Urinary bladder (tissue), 4 donors: ENCODE data around the gene HOOK1. TPM values are rescaled to one million over a fixed set of nuclear protein-coding genes. Genes with fewer than 3 reads are reported as not detected.
"Not testable (repeated sequence)": the region's sequence is repeated elsewhere in the genome, so short reads cannot be mapped to it uniquely, and the experiment has no call there.

Experiments
- DNase-seq: peaks from one replicate; pipeline ENCODE4 v3.0.0-alpha.2; 2015; ENCODE audit errors: extremely low spot score
- H3K27ac ChIP-seq: one replicate; pipeline ENCODE4 v1.5.1; 2013; ENCODE audit warnings: low read depth, mild to moderate bottlenecking, moderate library complexity
- H3K36me3 ChIP-seq: one replicate; pipeline ENCODE4 v1.6.1; 2013; ENCODE audit warnings: mild to moderate bottlenecking, moderate library complexity; ENCODE audit not compliant: insufficient read depth
- H3K4me1 ChIP-seq: one replicate; pipeline ENCODE4 v1.6.1; 2013; ENCODE audit warnings: mild to moderate bottlenecking, moderate library complexity; ENCODE audit not compliant: insufficient read depth
- H3K4me3 ChIP-seq: one replicate; pipeline ENCODE4 v1.5.1; 2013; ENCODE audit warnings: low read depth, low read length
- WGBS: extraction: QIAGEN DNeasy Blood & Tissue Kit; methylation state at CpG from one replicate; pipeline ENCODE4 v1.1.7; 2013; 5-methylcytosine and 5-hydroxymethylcytosine counted together
- polyA plus RNA-seq: library from polyadenylated mRNA; stranded (reverse); fragments of 200-250 nt; gene quantifications from one replicate; pipeline ENCODE4 v1.2.3, GENCODE V29; 2013
- total RNA-seq: library from RNA; depleted of rRNA; stranded (reverse); fragments of >200 nt; gene quantifications from one replicate; pipeline ENCODE4 v1.2.3, GENCODE V29; 2014
- donor health status: healthy with polysubstance abuse.
- donor health status: healthy.

HOOK1 gene
- total and polyA plus RNA-seq, 2 donors, result 0.63 to 8.6 TPM

DNA sequence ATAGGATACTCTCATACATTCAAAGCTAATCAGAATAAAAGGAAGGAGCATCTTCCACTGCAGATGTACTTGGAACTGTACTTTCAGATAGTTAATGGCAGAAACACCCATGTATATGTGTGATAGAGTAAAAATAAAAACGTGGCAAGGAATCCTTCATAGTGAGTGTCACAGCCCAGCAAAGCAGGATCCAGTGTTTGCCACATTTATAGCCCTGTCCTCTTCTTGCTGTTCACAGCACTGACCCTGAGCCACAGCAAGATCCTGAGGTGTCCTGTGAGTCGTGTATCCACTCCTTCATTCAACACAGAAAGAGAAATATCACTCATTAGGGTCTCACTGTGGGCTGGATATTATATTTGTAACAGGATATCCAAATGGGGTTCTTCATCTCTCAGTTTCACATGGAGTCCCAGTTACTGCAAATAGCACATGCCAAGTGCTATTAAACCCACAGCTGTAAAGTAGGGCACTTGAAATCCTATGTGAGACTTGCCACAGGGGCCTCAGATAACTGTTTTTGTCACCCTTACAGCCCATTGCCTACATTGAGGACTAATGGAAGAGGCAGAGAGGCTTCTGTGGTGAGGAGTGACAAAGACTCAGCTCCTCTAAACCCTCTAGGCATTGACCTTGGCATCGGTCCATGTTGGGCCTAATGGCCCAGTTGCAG lies 70.5 kb downstream of the HOOK1 start:
- 61% methylated on average over 3 of the region's 3 CpGs for WGBS
- DNase-seq, result no peak

DNA sequence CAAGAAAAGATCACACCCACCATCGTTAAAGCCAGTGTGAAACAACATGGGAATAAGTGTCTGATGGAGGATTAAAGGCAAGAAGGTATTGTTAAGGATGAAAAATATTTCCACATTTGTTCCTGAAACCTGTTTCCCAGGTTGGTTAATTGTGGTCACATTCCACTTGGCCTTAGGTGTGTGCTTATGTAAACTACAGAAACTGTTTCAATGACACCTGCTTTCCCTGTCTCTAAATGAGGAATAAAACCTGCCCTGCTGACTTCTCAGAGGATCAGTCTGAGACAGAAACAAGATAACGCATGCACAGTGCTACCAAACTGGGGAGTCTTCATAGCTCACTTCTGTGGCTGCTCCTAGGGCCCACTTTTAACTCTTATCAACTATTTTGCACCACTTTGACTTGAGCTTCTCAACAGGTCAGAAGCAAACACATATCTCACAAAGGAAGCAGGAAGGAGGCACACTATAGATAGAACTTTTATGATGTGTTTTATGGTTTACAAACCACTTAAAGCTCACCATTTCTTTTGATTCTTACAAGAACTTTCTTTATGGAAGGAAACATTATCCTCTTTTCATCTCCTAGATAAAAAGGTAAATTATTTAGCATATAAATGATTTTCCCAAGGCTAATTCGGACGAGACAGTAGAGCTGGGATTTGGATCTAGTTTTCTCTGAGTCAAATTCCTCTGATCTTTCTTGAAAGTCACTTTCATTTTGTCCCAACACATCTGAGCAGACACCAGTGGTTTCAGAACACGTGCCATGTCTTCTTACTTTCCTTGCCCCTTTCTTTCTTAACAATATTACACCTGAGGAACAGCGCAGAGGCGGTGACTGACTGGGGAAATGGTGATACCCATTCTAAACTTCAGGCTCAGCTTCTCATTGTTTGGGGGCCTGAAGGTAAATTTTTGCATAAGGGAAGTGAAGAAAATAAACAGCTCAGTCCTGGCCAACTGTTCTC lies 78.4 kb downstream of the HOOK1 start:
- no peak overlapping the region for H3K4me3 ChIP-seq
- 73% methylated on average over 7 of the region's 7 CpGs for WGBS
- H3K4me1 ChIP-seq, result no peaks in the 10 kb centered on the region
- no peak overlapping the region for H3K27ac ChIP-seq
- no peak for DNase-seq
- H3K36me3 ChIP-seq, result no peaks in the 10 kb centered on the region

More for the DNA sequence above, 70.5 kb downstream of the HOOK1 start:
- Histone ChIP-seq H3K4me1 (no peaks in the 10 kb centered on the region), H3K36me3 (no peaks in the 10 kb centered on the region), H3K27ac (no peak overlapping the region), H3K4me3 (no peak overlapping the region)

DNA sequence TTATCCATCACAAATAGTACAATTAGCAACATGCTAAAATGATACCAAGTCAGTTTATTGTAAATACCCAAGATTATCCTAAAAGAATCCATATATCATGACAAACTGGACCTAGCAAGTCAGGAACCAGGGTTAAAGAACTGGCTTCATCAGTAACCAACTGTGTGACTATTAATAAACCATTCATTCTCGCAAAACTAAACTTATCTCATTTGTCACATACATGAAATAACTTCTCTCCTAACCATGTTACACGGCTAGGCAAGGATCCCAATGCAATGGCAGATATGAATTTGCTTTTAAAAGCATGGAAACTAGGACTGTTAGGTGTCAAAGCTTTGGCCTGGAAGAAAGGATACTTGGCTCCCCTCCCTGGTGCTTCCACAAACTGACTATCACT lies 82.4 kb downstream of the HOOK1 start:
- 68% methylated on average over 2 of the region's 2 CpGs for WGBS
- DNase-seq, result no peak
- Histone ChIP-seq H3K4me3 (no peak overlapping the region), H3K36me3 (no peaks in the 10 kb centered on the region), H3K4me1 (no peaks in the 10 kb centered on the region), H3K27ac (no peak overlapping the region)

DNA sequence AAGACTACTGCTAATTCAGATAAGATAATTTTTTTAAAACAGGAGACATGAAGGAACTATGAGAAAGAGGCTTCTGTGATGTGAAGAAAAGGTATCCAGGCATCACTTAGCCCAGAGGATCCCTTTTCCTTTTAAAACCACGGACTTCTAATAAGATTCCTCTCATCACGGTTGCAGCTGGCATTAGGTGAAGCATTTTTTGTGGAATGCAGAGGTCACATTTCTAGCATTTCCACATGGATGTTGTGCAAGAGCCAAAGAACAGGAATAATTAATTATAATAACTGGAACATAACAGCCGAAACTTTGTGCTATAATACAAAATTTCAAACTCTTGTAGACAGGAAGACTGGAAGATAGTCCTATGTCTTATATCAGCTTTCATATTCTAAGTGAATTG lies 84.2 kb downstream of the HOOK1 start:
- Histone ChIP-seq H3K4me1 (no peaks in the 10 kb centered on the region), H3K36me3 (no peaks in the 10 kb centered on the region), H3K4me3 (no peak overlapping the region), H3K27ac (no peak overlapping the region)
- WGBS, result 66% methylated on average over 3 of the region's 3 CpGs
- DNase-seq, result no peak

DNA sequence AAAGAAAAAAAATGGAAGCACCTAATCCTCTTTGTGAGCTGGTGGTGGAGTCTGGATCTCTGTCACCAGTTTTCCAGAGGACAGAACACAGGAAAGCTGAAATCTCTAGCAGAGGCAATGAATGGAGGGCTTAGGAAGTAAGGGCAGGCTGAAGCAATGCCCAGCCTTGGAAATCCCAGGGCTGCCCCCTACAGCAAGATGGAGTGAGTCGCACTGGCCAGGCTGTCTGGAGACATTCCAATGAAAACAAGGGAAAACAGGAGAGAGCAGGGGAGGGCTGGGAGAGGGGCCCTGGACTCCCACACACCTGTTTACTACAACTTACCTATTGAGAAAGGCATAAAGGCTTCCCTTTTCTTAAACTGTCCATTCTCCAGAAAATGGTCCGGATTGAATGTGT lies 85.9 kb downstream of the HOOK1 start:
- WGBS, result 87% methylated on average over 2 of the region's 2 CpGs

DNA sequence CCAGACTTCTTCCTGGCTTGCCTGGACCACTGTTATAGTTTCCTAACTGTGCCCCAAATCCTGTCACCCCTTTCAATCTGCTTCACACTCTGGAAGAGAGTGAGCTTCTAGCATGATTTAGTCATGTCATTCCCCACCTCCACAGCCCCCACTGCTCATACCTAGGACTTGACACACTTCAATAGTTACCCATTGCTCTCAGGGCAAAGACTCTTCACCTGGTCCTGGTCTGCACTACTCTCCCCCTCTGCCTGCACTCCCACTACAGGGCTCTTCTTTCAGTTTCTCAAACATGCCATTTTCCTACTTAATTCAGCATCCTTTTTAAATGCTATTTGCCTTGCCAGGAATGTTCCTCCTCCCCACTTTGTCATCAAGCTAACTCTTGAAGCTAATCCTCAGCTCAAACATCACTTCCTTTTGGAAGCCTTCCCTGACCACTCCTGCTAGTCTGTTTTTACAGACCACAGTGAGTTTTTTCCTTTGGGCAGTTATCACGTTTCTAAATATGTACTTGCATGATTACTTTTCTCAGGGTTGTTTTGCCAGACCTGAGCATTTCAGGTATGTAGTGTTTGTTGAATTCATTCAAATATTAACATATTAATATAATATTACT lies 87.1 kb downstream of the HOOK1 start:
- Histone ChIP-seq H3K4me1 (no peaks in the 10 kb centered on the region), H3K4me3 (no peak overlapping the region), H3K27ac (no peak overlapping the region), H3K36me3 (no peaks in the 10 kb centered on the region)
- 20% methylated on average over 1 of the region's 1 CpG for WGBS
- no peak for DNase-seq

More for the DNA sequence above, 85.9 kb downstream of the HOOK1 start:
- Histone ChIP-seq H3K4me1 (no peaks in the 10 kb centered on the region), H3K36me3 (no peaks in the 10 kb centered on the region), H3K4me3 (no peak overlapping the region), H3K27ac (no peak overlapping the region)
- no peak for DNase-seq

DNA sequence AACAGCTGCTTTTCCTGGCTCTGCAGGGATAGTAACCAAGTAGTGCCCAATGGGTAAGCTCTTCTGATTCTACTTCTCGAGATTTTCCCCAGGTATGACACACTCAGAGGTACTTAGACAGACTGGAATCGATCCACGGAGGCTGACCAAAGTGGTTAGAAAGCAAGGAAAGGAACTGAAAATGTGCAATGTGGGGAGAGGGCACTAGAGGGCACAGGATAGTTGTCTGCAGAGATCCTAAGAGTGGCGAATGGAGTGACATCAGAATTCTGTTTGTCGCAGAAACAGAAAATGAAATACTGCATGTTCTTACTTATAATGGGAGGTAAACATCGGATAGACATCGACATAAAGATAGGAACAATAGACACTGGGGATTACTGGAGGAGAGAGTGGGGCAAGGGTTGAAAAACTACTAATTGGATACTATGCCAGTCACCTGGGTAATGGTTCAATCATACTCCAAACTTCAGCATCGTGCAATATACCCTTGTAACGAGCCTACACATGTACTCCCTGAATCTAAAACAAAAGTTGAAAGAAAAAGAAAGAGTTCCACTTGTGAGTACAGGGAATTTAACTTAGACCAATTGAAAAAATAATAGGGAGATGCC lies 88.5 kb downstream of the HOOK1 start:
- no peaks in the 10 kb centered on the region for H3K36me3 ChIP-seq
- H3K4me3 ChIP-seq, result no peak overlapping the region
- WGBS, result 60% methylated on average over 9 of the region's 9 CpGs
- no peak overlapping the region for H3K27ac ChIP-seq
- no peaks in the 10 kb centered on the region for H3K4me1 ChIP-seq
- DNase-seq, result no peak

DNA sequence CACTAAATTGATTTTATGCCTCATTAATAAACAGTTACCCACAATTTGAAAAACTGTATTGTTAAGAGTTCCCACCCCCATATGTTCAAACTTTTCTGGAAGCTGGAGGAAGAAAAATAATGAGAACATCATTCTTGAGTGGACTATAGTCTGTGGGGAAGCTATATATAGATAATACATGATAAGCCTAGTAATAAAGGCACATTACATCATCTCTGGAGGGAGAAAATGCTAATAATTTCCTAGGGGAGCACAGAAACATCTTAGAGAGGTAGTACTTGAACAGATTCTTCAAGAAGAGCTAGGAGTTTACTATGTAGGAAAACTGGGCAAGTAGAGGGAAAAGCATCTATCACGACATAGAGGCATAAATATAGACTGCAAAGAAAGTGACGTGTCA lies 92.2 kb downstream of the HOOK1 start:
- WGBS, result 69% methylated on average over 2 of the region's 2 CpGs
- no peak for DNase-seq
- no peak overlapping the region for H3K27ac ChIP-seq
- H3K4me1 ChIP-seq, result no peaks in the 10 kb centered on the region
- peaks cover 2% of the 10 kb centered on the region for H3K36me3 ChIP-seq
- no peak overlapping the region for H3K4me3 ChIP-seq

DNA sequence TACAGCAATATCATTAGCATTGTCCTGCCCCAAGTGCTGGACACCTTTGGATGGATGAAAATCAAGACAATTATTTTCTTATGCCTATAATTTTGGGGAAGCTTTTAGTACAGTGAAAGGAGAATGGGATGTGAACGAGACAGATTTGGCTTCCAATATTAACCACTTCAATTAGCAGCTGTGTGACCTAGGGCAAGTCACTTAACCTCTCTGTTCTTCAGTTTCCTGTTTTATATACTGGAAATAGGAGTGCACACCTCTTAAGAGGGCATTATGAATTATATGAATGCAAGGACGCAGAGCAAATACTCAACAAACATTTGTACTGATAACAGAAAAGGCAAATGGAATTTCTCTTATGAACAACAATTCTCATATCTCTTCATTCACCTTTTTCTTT lies 93.3 kb downstream of the HOOK1 start:
- DNase-seq, result no peak
- WGBS, result 82% methylated on average over 2 of the region's 2 CpGs
- Histone ChIP-seq H3K36me3 (peaks cover 2% of the 10 kb centered on the region), H3K4me3 (no peak overlapping the region), H3K4me1 (no peaks in the 10 kb centered on the region), H3K27ac (no peak overlapping the region)

DNA sequence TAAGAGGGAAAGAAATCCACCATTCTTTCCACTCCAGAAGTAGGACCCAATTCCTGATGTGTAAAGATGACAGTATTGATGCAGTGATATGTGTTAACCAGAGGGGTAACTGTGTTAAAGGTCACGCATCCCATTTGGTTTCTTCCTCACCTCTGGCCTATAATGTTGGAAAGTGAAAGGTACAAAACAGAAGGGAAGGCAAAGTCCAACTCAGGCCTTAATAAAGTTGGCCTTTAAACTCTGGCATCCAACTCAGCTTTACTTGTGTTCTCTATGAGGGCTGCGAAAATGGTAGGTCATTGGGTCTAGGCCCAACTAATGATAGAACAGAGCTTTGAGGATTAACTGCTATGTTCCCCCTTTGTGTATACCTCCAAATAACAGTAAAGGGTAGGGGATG lies 93.9 kb downstream of the HOOK1 start:
- no peak for DNase-seq
- Histone ChIP-seq H3K4me3 (no peak overlapping the region), H3K36me3 (peaks cover 2% of the 10 kb centered on the region), H3K4me1 (no peaks in the 10 kb centered on the region), H3K27ac (no peak overlapping the region)
- 97% methylated on average over 2 of the region's 2 CpGs for WGBS

DNA sequence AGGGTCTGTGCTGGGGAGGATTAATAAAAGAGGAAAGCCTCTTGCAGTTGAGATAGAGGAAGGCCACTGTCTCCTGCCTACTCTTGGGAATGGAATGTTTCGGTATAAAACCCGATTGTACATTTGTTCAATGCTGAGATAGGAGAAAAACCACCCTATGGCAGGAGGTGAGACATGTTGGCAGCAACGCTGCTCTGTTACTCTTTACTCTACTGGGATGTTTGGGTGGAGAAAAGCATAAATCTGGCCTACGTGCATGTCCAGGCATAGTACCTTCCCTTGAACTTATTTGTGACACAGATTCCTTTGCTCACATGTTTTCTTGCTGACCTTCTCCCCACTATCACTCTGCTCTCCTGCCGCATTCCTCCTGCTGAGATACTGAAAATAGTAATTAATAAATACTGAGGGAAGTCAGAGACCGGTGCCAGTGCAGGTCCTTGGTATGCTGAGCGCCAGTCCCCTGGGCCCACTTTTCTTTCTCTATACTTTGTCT lies 100.1 kb downstream of the HOOK1 start:
- H3K36me3 ChIP-seq, DNase-seq, H3K27ac ChIP-seq, H3K4me1 ChIP-seq, H3K4me3 ChIP-seq: not testable (repeated sequence)
- 86% methylated on average over 7 of the region's 7 CpGs for WGBS

DNA sequence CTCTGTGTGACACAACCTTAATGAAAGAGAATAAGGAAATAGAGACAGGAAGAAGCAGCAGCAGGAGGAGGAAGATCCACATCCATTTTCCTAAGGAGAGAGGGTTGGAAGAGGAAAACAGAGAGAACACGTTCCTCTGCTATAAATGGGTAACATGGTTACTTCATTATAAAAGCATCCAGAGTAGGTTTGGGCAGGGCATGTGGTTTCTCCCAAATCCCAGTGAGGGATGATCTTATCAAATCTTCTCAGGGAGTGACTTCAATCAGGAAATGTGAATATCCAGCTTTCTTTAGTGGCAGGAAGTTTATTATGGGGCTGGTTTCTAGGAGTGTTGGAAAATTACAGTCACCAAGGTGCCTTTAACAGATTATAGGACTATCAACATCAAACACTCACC lies 100.8 kb downstream of the HOOK1 start:
- Histone ChIP-seq H3K36me3 (no peaks in the 10 kb centered on the region), H3K27ac (peak overlapping the region; percentile 16), H3K4me3 (no peak overlapping the region), H3K4me1 (no peaks in the 10 kb centered on the region)
- WGBS, result 66% methylated on average over 1 of the region's 1 CpG
- DNase-seq, result no peak

DNA sequence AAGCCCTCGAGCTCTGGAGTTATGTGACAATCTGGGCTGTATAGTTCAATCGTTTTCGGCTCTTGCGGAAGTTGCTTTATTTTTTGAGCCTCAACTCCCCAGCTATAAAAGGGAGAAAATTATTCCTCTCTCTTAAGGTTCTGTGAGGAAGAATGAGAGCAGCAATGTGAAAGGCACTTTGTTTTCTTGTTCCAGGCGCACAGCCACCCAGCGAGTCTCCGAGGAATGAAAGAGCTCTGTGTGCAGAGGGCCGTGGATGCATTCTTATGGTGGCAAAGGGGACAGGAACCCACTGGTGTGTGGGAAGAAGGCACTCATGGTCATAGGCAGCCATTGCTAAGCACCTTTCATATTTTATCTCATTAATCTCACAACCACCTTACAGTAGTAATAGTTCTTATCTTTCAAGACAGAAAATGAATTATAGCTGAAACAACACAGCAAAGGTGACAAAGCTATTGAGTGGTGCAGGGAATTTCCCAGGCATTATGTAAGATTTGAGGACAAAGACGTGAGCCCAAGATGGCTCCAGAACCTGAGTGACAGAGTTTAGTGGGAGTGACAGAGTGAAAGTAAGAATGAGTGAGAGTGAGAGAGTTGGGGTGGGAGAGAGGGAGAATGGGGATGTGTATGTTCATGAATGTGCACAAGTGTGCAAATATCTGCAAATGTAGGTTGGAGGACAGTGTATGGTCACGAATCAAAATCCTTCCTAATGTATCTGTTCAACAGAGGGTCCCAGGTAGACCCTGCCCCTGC lies 102.5 kb downstream of the HOOK1 start:
- H3K4me1 ChIP-seq, result no peaks in the 10 kb centered on the region
- no peak overlapping the region for H3K27ac ChIP-seq
- H3K4me3 ChIP-seq, result no peak overlapping the region
- DNase-seq, result no peak
- H3K36me3 ChIP-seq, result no peaks in the 10 kb centered on the region
- 87% methylated on average over 10 of the region's 10 CpGs for WGBS
